HG03135 (cell line): Measurements from ENCODE around the gene TENM3.
"Not testable (repeated sequence)": the region's sequence is repeated elsewhere in the genome, so short reads cannot be mapped to it uniquely, and the experiment has no call there.

Experiments used
- ATAC-seq: cut with Tn5 transposase; IDR thresholded peaks from one replicate; pipeline ENCODE4 v1.9.1; 2021; ENCODE audit warnings: mild to moderate bottlenecking, moderate library complexity; ENCODE audit not compliant: unreplicated experiment

The TENM3 gene

DNA sequence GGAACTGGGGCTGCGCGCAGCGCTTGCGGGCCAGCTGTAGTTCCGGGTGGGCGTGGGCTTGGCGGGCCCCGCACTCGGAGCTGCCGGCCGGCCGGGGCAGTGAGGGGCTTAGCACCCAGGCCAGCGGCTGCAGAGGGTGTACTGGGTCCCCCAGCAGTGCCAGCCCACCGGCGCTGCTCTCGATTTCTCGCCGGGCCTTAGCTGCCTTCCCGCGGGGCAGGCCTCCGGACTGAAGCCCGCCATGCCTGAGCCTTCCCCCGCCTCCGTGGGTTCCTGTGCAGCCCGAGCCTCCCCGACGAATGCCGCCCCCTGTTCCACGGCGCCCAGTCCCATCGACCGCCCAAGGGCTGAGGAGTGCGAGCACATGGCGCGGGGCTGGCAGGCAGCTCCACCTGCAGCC is 143.4 kb downstream of the TENM3 start:
- ATAC-seq = not testable (repeated sequence)

DNA sequence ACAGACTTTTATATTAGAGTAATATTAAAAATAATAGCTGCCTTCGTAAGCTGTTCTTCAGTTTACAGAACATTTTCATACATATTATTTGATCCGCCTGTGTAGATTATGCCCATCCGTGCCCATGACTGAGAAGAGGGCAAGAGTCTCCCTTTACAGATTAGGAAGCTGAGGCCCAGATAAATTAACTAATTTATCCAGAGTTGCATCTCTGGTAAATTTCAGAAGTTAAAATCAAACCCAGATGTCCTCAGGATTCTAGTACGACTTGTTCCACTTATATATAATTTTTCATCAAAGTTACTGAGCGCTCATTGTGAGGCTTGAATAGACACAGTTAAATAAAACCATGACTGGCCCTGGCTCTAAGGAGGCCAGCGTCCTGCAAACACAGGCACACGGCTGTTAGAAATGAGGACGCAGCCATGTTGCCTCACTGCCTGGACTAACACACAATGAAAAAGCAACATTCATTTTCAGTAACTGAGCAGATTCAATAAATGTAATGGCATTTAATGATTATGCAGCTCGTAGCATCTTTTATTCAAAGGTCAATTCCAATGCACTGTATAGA is 148.0 kb downstream of the TENM3 start:
- ATAC-seq = no peak

DNA sequence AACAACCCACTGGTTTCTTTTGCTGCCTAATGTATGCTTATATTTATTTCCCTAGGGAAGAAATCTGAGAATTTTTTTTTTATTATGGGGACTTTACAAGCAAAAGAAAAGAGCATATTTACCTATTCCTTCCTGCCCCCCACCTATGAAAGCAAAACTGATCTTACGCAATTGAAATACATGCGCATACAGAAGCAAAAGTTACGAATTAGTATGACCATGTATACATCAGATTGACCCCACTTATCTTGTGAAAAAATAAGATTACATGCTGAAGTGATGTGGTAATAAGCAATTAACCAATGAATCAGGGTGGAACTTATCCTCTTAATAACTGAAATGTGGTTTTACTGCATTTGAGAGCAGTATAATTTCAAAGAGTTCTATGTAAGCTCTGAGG is 151.0 kb downstream of the TENM3 start:
- ATAC-seq = no peak

DNA sequence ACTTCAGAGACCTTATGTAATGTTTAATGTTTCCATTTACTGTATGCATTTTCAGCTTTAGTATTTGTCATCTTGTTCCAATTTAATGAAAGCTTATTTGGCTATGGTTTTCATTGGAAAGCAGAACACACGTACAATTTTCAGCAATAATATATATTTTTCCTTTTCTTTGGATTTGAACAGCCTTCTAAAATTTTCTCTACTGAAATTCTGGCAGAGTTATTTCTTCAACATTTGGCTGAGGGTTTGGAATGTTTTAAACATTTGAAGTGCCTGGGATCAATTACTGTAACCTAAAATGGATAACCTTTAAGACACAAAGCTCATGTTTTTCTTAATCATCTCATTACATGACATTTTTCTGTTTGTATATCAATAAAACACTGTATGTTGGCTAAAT is 156.9 kb downstream of the TENM3 start:
- no peak for ATAC-seq

DNA sequence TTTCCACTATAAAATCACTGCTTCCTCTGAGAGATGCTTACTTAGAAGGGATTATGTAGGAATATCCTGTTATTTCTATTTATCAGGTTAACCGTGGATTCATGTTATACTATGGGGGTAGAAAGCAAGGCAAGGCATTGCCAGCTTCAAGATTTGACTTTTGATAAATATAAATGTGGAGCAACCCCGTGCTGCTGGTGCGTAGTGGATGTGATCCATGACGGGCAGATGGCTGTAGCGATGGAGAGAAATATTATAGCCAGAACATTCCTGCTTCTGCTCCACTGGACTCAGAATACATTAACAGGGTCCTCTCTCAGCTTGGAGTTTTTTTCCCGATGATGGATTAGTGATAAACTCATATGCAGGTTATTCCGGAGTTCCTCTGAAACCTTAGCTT is 157.6 kb downstream of the TENM3 start:
- ATAC-seq = no peak

DNA sequence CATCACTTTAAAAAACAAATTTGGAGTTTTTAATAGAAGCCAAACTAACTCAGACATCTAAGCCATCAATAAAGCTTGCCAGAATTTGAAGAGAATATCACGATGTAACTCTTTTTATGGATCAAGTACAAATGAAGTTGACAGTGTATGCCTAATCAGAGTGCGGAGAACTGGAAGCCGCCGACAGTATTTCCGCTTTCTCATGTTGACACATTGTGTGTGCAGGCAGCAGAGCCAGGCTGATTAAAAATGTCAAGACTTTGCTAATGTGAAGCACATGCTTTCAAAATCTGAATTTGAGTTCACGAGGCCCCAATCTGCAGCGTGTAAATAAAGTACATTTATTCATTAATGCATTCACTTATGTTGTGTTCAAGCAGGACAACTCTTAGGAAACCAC is 161.2 kb downstream of the TENM3 start:
- no peak for ATAC-seq

DNA sequence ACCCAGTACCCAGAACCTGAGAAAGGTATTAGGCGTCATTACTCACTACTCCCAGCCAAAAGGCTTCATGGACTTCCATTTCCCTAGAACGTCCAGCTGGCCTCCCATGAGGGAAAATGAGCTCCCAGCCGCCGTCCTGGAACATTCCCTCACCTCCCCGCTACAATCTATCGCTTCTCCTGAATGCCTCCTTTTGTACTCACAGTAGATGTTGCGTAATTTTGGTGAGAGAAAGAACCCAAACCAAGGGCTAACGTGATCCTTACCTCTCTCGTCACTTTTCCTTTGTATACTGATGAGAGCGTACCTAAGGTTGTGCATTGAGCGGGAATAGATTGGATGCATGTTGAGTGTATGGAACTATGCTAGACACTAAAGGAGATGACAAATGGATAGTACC is 161.9 kb downstream of the TENM3 start:
- no peak for ATAC-seq

DNA sequence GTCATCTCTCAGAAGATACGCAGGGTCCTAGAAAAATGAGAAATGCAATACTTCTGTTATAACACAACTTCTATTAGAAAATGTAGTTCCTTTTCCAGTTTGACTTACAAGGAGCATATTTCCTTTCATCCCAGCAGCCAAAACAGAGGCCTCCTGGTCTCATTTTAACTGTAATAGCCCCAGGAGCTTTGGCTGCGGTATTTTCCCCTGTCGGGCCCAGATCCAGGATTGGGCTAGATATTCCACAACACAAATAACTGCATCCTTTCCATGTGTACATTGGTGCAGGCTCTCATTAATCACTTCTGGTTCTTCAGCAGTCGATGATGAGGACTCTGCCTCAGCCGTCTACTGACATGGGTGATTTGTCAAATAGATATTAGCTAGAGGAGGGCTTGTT is 166.1 kb downstream of the TENM3 start:
- no peak for ATAC-seq

DNA sequence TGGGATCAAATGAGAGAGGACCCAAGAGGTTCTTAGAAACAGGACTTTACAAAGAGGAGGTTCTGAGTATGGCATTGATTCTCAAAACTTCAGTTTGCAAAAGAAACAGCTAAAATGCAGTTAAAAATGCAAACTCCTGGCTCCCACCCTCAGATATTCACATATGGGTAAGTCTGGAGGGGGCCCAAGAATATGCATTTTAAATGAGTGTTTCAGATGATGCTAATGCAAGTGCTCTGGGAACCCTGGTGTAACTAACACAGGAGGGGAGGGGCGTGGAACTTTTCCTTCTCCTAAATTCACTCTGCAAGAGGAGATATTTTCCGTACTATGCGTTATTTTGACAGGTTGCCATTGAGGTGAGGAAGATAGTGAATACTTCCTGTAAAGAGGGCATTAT is 168.2 kb downstream of the TENM3 start:
- no peak for ATAC-seq

DNA sequence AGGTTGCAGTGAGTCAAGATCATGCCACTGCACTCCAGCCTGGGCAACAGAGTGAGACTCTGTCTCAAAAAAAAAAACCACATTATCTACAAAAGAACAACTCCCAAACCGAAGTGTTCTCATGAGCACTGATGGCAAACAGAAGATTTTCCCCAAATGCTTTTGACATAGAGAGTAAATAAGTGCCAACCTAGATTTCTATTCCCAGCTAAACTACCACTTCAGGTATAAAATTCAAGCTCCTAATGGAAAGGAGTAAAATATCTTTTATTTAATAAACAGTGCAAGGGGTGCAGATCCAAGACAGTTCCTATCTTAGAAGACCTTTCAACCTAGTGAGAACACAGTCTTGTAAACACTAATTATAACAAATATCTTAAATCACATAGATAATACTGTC is 170.3 kb downstream of the TENM3 start:
- ATAC-seq = no peak

DNA sequence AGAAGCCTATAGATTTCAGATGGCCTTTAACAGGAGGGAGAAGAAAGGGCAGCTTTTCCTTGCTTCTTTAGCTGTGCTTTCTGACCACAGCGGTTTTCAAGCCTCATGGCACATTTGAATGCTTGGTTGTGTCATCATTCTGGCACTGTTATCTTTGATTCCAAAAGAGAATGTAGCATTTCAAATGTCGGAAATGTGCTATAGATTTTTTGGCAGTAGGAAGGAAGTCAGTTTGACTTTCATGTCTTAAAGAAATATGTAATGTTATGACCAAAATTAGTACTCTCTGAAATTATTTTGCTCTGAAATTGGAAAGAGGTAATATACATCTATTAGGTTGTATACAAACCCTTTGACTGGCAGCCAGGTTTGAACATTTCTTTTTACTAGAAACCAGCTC is 171.9 kb downstream of the TENM3 start:
- no peak for ATAC-seq

DNA sequence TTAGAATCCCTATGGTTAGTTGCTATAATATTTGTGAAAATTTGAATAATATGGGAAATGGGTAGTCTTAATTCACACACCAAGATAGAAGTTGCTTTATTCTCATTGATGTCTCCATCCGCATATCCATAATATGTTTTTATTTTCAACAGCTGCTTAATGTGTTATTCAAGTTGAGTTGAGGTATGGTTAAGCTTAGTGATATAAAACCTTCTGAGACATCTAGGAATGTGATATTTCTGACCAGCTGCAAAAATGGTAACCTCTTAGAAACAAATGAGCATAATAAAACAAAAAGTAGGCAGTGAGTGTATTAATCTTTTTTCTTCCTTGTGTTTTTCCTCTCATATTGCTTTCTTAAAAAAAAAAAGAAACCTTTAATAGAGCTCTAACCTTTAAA is 172.9 kb downstream of the TENM3 start:
- ATAC-seq = no peak

DNA sequence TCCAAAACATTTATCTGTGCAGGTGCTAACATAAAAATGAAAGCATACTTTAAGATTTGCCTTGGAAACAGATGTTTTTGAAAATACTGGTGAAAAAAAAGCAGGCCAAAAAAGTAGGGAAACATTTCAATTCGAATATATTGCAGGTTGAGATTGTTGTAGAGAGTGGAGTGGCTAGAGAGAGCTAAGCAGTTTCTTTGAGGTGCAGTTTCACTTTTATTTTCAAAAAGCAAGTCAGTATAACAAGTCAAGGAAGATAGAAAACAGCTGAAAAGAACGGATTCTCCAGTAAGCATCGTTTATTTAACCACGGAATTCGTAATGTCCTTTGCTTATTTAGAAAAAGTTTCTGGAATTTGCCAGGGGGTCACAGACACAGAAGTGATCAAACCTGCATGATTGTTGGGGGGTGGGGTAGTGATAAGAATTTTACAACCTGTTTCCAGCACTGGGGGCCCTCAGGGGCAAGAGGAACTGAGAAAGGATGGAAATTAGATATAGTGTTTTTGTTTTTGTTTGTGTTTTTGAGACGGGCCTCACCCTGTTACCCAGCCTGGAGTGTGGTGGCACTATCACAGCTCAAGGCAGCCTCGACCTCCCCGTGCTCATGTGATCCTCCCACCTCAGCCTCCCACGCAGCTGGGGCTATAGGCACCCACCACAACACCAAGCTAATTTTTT is 175.0 kb downstream of the TENM3 start:
- ATAC-seq = no peak

DNA sequence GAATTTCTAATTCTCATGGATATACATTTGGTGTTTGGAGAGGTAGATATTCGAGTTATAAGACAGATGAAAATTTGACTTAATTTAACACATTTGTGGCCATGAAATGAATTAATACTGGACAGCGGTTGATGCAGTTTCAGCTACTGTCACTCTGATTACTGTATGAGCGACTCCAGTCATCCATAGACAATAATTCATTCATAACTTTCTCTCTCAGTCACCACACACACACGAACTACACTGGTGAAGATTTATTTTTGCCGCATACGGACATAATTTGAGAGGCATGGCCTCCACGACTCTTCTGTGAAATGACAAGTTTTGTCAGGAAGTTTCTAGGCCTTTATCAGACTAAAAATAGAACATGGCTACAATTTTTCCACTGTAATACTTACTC is 177.0 kb downstream of the TENM3 start:
- ATAC-seq = no peak

DNA sequence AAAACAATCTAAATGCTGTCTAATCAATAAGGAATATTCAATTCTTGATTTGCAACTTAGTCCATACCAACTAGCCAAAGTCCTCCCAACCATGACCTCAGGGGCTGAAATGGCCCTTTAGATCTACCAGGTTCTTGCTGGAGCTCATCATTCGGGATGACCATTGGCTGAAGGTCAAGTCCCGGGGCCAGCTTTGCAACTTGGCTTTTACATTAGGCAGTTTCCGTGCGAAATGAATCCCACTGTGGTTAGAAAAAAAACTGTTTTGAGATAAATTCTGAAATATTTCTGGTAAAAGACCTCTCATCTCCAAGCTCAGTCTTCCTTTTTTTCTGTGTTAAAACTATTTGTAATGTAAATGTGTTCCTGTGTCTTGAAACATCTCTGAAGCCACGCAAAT is 178.6 kb downstream of the TENM3 start:
- ATAC-seq = no peak

DNA sequence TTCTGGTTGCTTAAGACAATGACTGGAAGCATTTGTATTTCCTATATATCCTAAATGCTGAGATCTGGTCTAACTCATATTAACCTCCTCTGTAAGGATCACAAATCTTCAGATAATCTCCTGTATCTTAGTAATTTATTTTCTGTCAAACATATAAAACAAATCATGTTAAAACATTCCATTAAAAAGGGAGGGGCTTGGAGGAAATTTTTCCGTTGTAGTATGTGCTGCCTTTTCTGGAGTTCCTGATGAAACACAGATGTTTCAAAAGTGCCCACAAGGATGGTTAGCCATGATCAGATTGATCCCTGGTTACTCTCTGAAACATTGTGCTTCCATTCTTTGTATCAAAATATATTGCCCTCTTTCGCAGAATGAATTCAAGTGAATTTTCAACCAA is 182.1 kb downstream of the TENM3 start:
- ATAC-seq = no peak

DNA sequence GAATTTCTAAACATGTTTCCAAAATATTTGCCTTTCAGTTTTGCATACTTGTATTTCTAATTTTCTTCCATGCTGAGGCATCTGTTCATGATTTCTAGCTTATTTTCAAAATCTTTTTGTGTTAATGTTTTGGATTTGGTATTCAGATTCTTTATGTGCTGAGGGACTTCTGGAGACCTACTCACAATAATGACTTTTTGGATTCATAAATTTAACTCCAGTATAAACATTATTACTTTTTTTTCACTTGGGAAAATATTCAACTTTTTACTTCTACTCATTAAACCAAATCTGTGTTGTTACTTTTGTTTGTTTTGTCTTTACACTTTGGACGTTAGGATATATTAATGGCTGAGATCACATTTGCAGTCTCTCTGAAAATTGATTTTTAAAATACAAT is 183.7 kb downstream of the TENM3 start:
- ATAC-seq = no peak

DNA sequence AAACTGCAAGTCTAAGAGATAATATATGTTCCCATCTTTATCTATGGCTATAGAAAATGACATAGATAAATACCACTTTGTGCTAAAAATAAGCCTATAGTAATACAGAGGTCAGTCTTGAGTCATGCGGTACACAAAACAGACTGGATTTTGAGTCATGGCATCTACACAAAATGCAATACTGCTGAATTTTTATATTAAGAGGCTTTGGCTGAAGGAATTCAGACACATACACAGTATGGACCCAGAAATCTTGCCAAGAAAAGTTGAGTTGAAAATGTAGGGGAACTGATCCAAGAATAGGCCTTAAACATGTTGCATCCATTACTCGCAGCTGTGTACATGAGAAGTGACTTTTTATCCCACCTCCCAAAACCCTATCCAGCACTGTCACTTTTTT is 184.4 kb downstream of the TENM3 start:
- no peak for ATAC-seq

DNA sequence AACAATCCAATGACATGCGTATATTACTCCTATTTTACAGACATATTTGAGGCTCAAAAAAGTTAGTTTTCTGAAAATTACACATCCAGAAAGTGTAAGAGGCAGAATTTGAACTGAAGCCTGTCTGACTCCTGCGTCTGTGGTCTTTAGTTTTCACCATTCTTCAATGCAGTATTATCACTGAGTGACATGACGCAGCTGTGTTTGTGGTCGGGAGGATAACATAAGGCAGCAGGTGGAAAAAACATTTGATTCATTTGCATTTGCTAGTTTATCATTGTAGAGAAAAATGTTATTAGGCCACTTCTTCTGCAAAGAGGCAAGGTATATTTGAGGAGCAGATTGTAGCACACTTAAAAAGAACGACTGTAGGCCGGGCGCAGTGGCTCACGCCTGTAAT is 186.7 kb downstream of the TENM3 start:
- no peak for ATAC-seq

DNA sequence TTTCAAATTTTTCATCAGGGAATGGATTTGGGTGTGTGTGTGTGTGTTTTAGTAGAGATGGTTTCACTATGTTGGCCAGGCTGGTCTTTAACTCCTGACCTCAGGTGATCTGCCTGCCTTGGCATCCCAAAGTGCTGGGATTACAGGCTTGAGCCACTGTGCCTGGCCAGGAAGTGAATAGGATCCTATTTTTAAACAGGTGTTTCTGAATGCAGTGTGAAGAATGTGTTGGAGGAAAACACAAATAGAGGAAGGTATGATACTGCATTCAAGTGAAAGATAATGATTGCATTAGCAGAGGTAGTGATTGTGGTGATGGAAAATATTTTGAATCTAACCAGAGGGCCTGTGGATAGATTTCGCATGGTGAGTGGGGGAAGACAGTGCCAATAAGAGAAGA is 189.6 kb downstream of the TENM3 start:
- ATAC-seq = no peak

DNA sequence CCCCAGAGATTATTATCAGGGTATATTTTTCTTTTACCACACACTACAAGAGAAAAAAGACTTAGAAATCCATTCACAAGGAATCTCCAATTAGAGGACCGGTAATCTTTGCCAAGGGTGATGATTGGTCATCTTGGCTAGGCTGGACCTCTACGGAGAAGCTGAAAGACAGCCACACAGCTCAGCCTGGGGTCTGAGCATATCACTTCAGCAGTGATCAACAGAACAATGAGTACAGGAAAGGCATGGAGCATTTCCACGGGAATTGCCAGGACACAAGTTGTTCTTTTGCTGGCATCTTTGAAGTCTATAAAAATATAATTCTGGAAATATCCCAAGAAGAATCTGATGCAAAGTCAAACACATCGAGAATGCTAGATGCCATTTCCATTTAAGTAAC is 191.5 kb downstream of the TENM3 start:
- ATAC-seq = no peak

DNA sequence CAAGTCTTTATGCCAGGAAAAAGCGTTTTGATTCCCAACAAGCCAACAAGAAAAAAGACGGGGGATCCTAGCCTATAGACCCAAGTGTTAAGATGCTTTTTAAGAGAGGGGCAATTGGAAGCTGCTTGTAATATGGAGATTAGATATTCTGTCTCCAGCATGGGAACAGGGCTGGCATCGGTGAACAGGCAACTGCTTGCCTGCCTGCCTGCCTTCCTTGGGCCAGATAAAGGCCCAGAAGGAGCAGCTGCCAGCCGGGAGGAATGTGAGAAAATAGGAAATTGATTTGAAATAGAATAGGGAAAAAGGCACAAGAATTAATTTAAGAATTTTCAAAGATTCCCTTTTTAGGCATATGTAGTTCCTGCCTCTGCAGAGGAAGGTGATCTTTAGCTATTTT is 192.2 kb downstream of the TENM3 start:
- no peak for ATAC-seq

DNA sequence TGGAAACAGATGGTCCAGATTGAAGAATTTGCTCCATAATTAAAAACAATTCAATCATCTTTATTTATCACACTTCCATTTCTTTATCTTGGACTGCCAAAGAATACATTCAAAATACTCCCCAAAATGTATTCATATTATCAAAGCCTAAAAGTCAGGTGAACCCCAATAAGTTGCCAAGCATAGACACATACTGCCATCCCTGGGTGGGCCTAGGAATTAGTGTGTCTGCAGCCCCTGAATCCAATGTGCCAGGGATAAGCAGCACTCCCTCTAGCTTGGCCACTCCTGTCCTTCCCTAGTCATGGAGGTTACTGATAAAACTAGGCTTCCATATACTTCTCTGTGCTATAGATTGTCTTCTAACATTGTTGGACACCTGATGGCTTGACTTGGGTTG is 199.9 kb downstream of the TENM3 start:
- ATAC-seq = no peak
